SK-N-MC (cell line): ENCODE results near the gene ACTR2.

Experiments
- EZH2 ChIP-seq: fragments of 200-600 bp; sonication (generic); IDR thresholded peaks from one replicate; pipeline ENCODE4 v1.6.1; 2017; ENCODE audit warnings: antibody characterized with exemption
- FOXP2 ChIP-seq: optimal IDR thresholded peaks from 2 replicates; pipeline ENCODE3; 2011; ENCODE audit warnings: mild to moderate bottlenecking, moderate library complexity; ENCODE audit not compliant: insufficient read depth; ENCODE audit errors: extremely low read length, control extremely low read depth
- POLR2AphosphoS5 ChIP-seq: IDR thresholded peaks from 2 replicates; pipeline ENCODE4 v1.6.1; 2012; ENCODE audit warnings: mild to moderate bottlenecking, low read depth, low read length, borderline replicate concordance

- TF ChIP-seq EZH2 = no peak
- no peak for TF ChIP-seq POLR2AphosphoS5
- no peak for TF ChIP-seq FOXP2
Observed at GRCh38 chr2:65292106-65292400, 64.4 kb downstream of the ACTR2 start.
